Measurements from ENCODE around the gene SLC2A4.
"Not testable (repeated sequence)": the region's sequence is repeated elsewhere in the genome, so short reads cannot be mapped to it uniquely, and the experiment has no call there.

Gene SLC2A4

DNA sequence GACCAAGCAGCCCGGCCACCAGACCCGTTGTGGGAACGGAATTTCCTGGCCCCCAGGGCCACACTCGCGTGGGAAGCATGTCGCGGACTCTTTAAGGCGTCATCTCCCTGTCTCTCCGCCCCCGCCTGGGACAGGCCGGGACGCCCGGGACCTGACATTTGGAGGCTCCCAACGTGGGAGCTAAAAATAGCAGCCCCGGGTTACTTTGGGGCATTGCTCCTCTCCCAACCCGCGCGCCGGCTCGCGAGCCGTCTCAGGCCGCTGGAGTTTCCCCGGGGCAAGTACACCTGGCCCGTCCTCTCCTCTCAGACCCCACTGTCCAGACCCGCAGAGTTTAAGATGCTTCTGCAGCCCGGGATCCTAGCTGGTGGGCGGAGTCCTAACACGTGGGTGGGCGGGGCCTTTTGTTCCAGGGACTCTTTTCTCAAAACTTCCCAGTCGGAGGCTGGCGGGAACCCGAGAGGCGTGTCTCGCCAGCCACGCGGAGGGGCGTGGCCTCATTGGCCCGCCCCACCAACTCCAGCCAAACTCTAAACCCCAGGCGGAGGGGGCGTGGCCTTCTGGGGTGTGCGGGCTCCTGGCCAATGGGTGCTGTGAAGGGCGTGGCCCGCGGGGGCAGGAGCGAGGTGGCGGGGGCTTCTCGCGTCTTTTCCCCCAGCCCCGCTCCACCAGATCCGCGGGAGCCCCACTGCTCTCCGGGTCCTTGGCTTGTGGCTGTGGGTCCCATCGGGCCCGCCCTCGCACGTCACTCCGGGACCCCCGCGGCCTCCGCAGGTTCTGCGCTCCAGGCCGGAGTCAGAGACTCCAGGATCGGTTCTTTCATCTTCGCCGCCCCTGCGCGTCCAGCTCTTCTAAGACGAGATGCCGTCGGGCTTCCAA lies at the start of gene SLC2A4:
Gene SLC2A4 (plus strand): TSS at position 645 of the 879 bp plus-strand sequence. CDS start 217 bp downstream, at position 862.
- DNase-seq = no peak

DNA sequence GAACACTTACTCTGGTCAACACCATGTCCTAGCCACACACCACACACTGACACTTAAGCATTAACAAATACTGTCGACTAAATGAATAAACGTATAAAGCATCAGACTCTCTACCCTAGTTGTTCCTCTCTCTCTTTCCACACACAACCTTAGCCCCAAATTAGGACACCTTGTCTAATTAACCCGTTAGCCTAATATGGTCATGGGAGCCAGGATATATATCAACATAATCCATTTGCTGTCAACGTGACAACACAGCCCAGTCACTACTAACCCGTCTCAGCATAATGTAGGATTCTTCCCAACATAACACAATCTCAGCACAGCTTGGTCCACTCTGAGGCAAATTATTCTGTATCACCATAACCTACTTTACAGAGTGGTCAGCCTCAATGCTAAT lies 49.4 kb upstream of the SLC2A4 start:
- DNase-seq = no peak

DNA sequence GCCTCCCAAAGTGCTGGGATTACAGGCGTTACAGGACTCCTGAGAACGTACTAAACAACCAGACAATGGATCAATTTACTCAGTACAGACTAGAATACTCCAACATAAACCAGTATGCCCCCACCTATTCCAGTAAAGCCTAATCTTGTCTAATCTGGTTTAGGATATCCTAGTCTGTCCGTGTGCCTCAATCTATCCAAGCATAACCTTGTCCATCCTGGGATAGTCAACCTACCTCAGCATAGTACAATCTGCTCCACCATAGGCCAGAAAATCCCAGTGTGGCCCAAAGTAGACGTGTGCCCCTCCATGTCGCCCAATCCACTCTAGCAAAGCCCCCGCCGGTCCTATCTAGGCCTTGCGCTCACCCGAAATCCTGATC lies 47.8 kb upstream of the SLC2A4 start:
- no peak for DNase-seq

DNA sequence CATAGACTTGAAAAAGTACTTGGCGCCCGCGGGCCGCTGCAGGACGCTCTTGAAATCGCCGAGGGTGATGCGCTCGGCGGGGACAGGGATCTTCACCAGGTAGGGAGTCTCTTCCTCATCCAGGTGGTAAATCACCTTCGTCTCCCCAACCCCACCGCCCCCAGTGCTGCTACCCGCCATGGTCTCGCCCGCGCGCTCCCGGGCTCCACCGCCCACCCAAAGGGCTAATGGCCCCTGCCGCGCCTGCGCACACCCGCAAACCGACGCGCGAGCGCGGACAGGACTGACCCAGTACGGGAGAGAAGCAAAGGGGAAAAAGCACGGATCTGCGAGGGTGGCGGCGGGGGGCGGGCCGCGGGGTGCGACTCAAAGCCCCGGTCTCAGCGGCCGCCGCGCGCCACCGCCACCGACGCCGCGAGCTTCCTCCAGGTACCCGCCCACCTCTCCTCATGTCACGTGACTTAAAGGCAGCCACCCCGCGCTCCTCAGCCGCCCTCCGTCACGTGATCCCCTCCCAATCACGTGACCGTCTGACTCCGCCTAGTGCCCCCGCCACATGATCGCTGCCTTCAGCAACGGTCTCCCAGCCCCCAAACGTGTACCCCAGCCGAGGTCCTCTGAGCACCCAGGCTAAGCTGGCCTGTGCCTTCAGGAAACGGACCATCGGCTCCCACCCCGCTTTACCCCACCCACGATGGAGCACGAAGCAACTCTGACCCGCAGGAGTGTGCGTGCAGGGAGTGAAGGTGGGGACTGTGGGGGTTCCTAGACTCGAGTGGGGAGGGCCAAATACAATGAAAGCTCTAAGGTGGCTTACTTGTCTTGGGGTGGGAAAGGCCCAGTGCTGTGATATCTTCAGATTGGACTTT lies 47.2 kb upstream of the SLC2A4 start, which contains the start of gene DVL2:
Gene DVL2 (minus strand): TSS at position 435 of the 869 bp plus-strand sequence. CDS start 255 bp downstream, at position 180.
- DNase-seq = peak; percentile 72

DNA sequence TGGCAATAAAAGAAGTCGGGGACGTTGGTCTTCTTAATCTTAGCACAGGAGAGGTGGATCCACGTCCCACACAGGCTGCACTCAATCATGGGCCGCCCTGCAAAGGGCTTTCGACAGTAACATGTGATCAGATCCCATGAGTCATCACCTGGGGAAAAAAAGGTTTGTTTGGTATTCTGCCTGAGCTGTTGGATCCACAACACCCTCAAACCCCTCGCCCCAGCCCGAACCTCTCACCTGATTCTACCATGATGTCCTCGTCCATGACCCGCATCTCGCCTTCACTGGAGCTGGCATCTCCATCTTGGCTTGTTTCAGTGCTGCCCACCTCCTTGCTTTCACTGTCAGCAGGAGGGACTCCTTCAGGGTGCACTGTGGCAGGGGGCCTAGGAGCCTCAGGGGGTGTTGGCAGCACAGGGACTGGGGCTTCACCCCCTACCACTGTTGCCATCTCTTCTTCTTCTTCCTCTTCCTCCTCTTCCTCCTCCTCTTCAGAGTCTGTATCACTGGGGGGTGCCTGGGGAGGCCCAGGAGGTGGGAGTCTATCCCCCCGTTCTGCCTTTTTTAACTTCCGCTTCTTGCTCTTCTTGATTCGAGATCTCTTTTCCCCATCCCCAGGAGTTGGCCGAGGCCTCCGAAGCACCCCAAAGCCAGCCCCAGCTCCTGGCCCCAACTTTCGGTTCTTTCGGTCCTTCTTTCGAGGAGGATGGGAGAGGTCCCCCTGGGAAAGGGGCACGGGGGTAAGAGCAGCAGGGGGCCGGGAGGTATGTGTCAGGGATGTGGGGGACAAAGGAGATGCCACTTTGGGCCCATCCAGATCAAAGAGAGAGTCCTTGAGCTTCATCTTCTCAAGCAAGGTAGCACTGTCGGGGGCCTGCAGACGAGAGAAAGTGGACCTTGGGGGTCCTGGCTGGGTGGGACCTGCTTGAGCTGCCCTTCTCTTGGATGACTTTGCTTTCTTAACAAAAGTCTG lies 45.5 kb upstream of the SLC2A4 start:
- no peak for DNase-seq

DNA sequence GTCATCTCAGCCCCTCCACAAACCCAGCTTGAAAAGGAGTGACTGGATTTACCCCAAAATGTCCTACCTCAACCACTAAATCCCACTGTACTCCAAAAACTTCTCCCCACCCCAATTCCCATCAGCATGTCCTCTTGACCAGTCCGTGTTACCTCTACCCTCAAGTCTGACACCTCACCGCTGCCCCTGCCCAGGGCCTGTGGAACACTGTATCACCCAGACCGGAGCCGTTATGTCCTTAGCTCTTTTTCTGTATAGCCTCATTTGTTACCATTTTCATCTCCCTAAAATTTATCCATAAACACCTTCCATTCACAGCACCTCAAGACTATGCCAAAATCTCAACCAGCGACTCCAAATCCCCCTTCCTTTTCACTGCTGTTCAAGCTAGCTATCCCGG lies 44.7 kb upstream of the SLC2A4 start:
- DNase-seq = no peak

DNA sequence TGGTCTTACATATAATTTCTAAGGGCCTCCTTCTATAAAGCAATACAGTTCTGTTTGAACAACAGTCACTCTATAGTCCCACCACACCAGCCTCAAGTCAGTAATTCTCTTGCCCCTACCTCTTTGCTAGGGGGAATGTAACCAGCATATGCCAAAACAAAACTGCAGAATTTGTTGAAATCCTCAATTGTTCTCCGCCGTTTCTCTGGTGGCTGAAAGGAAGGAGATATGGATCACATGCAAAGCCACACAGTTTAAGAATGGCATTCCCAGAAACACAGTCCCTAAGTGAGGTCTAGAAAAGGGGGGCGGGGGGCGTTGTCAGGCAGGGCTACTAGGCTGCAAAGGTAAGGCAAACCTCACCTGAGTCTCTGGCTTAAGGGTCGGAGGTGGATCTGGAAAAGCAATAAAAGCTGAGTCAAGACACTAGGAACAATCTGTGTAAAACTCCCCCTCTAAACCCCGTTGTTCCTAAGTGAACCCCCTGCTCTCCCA lies 44.2 kb upstream of the SLC2A4 start:
- DNase-seq = no peak

DNA sequence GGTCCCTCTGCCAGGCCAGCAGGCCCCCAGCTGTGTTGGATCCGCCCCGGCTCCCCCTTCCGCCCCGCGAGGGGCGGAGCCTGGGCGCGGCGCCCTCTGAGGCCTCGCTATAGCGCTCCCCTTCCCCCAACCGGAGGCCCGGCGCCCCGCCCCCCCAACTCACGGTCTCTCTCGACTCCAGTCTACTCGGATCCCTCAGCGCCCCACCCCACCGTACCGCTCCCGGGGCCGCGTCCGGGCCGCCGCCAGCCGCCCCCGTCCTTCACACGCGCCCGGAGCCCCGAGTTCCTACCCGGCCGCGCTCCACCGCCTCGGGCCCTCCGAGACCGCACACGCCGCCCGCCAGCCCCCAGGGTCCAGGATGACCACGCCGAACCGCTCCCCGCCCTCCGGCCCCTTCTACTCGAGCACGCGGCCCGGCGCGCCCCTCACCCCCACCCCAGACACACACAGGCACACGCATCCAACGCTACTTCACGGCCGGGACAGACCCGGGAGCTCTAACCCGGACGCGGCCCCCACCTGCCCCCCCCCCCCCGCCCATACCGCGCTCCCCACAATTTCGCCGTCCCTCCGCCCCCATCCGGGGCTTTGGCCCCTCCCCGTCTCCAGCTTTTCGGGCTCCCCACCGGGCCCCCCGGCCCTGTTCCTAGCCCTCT lies 43.6 kb upstream of the SLC2A4 start:
- DNase-seq = no peak

DNA sequence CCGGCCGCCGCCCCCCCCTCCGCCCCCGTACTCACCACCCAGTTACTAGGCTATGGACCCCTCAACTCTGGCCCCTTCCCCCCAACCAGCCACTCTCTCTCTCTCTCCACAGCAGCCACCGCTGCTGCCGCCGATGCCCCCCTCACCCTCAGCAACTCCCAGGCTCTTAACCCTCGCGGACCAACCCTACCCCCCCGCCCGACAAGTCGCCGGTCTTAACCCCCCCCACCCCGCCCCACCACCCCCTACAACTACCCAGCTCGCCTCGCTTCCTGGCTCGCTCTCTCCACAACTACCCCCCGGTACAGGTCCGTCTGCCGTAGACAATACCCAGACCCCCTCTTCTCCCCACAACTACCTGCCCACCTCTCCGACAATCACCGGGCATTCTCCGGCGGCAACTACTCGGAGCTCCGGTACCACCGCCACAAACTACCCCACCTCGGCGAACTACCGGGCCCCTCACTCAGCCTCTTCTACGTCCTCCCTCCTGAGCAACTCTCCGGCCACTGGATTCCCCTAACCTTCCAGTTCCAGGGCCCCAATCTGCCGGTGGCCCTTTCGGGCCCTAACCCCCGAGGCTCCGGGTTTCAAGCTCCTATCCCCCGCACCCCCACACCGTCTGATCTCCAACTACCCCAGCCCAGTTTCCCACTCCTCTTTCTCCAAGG lies 43.0 kb upstream of the SLC2A4 start:
- DNase-seq = no peak

DNA sequence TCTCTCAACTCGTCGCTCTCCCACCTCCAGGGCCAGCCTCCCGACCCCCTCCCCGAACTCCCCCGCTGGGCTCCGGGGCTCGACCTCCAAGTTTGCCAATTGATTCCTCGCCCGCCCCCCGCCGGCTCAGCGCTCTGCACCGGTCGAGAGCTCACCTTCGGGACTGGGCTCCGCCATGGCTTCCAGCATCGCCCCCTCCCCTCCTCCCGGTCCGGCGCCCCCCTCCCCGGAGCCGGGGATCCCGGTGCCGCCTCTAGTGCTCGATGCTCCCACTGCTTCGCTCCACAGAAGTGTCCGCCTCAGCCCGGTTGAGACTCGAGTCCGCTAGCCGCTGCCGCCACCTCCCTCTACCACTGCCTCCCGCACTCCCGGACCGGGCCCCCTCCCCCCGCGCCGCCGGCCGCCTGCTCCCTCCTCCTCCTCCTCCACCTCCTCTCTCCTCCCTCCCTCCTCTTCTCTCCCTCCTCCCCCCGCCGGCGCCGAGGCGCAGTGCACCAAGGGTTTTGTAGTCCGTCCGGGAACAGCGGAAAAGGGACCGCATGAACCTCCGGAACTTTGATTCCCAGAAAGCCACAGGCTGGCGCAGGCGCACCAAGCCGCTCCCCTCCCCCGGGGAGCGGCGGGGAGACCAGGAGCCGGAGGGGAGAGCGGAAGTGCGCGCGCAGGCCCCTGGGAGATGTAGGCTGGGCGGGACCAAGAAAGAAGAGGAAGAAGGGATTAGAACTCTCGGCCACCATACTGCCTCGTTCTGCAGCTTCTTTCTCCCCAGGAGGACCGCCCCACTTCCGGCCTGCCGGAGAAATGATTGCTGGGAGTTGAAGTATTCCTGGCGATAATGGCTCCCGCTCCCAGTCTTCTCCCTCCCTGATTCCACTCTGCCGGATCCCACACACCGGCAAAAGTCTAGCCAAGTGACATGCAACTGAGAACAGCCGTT lies 42.2 kb upstream of the SLC2A4 start, which contains the start of gene PHF23:
Gene PHF23 (minus strand): TSS at position 367 of the 937 bp plus-strand sequence. CDS start 178 bp downstream, at position 189.
- peak; percentile 85 for DNase-seq

DNA sequence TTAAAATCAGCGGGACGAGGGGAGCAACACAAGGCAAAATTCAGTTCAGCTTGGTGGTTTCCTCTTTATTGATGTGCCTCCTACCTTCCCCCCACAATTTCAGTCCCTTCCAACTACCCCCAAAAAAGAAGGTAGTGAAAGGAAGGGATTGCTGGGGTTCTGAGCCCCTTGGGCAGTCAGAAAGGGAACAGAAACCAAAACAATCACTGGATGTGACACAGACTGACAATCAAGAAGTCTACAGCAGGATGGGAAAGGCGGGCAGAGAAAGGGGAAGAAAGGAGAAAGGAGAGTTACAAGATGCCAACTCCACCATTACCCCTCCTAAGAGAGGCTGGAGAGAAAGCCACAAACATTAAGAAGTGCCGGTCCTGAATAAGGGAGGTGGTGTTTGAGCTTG lies 41.1 kb upstream of the SLC2A4 start:
- peak; percentile 72 for DNase-seq

DNA sequence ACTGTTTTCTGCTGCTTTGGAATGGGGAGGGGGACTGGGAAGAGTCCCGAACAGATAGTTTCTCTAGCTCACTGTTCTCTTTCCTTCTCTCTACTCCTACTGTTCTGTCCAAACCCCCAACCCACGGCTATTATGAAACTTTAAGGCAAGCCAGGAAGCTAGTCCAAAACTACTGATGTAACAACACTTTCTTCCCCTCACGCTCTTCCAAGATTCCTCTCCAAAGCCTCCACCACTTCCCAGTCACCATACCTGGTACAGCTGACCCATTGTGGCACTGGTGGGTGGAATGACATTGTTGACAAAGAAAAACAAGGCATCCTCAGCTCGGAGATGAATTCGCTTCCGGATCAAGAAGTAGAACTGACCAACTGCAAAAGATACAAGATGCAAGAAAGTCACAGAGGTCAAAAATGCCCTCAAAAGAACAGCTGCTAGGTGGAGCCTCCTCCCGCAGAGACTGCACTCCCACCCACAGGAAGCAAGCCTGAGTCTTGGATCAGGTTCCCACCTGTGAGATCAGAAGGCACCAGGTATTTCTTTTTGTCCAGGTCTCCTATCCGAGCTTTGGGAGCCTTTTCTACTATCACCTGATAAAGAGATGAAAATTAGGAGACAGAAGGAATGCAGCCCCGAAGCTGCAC lies 40.3 kb upstream of the SLC2A4 start:
- no peak for DNase-seq

DNA sequence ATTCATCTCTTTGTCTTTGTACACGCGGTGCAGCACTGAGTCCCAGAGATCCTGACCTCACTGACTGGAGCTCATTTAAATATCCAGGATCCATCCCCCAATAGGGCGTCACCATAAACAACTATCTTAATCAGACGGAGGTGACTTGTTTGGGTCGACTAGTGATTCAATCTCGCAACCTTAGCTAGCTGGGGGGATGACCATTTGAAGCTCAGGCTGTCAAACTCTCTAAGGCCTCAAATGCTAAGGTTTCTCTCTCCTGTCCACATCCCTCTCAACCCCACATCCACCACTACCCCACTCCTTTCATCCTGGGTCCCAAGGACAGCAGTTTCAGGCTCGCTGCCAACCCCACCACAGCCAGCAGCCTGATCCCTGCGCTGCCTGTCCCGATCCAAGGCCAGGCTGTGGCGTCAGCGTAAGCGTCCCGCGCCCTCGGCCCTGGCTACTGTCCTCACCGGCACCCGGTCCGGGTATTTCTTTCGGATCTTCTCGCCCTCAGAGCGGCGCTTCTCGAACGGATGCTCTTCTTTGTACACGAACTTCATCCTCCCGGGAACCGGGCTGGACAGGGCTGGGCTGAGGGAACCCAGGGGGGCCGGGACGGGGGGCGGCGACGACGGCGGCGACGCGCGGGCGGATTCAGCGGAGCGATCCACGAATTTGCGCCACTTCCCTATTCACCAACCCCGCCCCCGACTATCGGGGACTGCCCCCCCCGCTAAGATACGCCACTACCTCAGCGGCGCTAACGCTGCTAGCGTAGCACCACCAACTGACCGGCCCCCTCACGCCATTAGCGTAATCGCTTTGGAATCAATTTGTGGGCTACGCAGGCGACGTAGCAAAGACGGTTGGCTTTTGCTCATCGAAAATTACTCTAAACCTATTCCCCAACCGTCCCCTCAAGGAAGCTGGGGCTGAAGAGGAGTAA lies 39.5 kb upstream of the SLC2A4 start, which contains the start of gene GABARAP:
Gene GABARAP (minus strand): TSS at position 667 of the 934 bp plus-strand sequence. CDS start 119 bp downstream, at position 548.
- DNase-seq = no peak

DNA sequence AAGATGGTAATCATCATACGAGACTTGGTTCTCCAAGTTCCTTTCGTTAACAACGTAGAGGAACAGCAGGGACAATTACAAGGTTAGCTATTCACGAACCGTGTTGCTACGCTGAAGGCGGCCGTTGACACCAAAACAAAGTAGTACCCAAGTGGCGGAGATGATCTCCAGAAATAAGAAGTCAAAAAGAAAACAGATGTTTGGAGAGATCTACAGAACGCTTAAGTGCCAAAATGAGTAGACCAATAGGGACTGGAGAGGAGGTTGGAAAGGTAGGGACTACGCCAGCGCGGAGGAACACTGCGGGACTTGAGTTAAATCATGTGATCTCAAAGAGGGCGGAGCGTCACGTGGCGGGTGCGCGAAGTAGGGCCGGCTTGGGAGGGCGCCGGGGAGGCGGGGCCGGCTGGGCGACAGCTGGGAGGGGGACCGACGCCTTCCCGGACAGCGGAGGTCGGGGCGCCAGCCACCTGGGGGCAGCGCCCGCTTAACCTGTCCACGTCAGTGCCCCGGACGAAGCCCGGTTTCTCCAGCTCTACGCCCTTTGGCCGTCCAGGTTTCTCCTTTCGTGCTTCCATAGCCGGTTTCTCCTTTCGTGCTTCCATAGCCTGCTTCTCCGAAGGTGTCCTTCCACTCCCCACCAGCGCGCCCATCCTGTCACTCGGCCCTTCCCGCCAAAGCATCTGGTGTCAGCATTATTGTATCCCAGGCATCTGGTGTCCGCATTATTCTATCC lies 38.6 kb upstream of the SLC2A4 start:
- DNase-seq = no peak

DNA sequence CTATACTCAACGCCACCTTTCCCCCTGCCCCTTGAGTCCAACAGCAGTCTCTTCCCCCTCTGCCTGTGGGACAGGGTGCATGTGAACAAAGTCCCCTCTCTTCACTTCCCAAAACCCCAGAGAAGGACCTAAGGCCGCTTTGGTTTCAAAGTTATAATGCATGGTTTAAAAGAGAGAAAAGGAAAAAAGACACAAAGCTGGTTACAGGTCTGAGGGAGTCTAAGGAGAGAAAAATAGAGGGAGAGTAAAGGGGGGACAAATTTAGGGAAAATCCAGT lies 38.1 kb upstream of the SLC2A4 start:
- DNase-seq = no peak

DNA sequence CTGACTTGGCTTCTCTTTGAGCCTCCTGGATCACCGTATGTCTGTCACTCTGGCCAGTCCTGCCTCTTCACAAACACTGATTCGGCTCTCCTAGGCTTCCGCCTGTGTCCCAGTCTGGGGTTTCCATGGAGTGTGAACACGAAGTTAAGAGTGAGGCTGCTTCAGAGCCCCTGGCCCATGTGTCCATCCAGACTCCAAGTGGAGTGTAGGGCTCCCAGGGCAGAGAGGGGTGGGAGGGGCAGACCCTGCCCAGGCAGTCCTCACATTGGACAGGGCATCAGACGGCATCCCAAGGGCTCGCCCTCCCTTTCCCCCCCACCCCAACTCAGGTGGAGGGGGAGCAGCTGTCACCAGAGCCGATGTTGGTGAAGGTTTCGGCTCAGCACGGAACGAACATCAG lies 37.7 kb upstream of the SLC2A4 start:
- not testable (repeated sequence) for DNase-seq

DNA sequence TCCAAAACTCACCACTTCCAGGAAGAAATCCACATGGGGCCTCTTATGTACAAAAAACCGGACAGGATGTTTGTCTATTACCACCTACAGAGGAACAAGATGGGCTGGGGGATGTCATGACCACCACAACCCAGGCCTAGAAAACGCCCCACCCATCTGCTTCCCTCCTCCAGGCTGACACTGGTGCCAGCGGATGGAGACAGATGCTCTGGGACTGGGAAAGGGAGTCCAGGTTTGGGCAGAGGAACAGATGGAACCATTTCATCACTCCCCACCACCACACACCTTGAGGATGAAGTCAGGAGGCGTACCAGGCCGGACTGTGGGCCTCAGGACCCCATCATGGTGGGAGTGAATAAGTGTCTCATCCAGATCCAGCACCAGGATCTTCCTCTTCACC lies 34.7 kb upstream of the SLC2A4 start:
- no peak for DNase-seq

DNA sequence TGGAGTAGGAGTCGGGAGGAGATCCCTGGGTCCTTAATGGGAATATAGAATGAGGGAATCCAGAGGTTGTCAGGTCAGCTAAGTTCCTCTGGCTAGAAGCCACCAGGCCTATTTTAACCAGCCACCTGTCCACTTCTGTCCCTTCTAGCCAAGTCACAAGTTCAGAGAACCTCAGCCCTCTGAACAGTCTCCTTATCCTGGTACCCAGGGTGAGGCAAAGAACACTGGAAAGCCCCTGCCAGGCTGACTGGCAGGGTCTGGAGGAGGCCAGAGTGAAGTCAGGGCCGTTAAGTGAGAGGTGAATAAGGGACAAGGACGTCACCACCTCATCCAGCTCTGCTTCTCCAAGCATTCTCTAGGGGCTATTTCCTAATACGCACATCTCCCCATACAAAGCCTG lies 32.7 kb upstream of the SLC2A4 start:
- DNase-seq = no peak
